ENCODE data around the gene VEGFD. TPM values are rescaled to one million over a fixed set of nuclear protein-coding genes. Genes with fewer than 3 reads are reported as not detected.

VEGFD gene
- polyA plus RNA-seq, 1 donor (not counting 4 experiments of a cell fraction or from before 2014, with no cell fraction given): 0.14 TPM

DNA sequence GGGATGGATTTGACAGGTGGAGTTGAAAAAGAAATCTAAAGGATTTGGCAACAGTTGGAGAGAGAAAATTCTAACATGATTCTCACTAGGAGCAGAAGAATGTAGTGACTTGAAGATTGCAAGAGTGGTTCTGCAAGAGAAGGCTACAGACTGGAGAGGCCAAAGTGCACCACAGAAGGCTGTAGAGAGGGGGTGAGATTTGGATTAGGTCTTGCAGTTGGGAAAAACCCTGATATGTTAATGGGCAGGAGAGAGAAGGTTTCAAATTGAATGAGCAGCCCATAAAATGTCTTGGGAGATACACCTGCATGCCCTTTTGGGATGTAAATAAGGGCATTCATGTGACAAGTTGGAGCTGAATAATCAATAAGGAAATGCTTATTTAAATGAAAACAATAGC, 14.7 kb upstream of the VEGFD start:
- Histone ChIP-seq H4K20me1 (ENCODE audit: control insufficient read depth, extremely low read depth, insufficient read depth, low read length) (no peaks in the 10 kb centered on the region), H2AFZ (ENCODE audit: control insufficient read depth, low read length) (no peak overlapping the region), H3K4me3 (ENCODE audit: control insufficient read depth in 2 of 3, extremely low read depth in 1 of 3, insufficient read depth in 2 of 3, low read depth in 1 of 3, low read length in 3 of 3) (no peak overlapping the region), H3K27me3 (ENCODE audit: control insufficient read depth, extremely low read depth, insufficient read depth, low read length) (no peaks in the 10 kb centered on the region), H3K27ac (ENCODE audit: control insufficient read depth, insufficient read depth, low read length) (no peak overlapping the region), H3K9me3 (ENCODE audit: control insufficient read depth, low read depth, low read length) (no peaks in the 10 kb centered on the region), H3K9me1 (ENCODE audit: control insufficient read depth, extremely low read depth, insufficient read depth, low read length) (no peaks in the 10 kb centered on the region), H3K4me2 (ENCODE audit: control insufficient read depth, extremely low read depth, insufficient read depth, low read depth, low read length) (no peak overlapping the region), H3K79me2 (ENCODE audit: control insufficient read depth, insufficient read depth, low read length) (no peaks in the 10 kb centered on the region), H3K4me1 (ENCODE audit: control insufficient read depth, extremely low read depth, insufficient read depth, low read length) (no peaks in the 10 kb centered on the region), H3K36me3 (ENCODE audit: control insufficient read depth in 2 of 2, extremely low read depth in 1 of 2, insufficient read depth in 2 of 2, low read length in 2 of 2) (no peaks in the 10 kb centered on the region), H3K9ac (ENCODE audit: control insufficient read depth, extremely low read depth, insufficient read depth, low read length) (no peak overlapping the region)
- TF ChIP-seq, protein P1, sequence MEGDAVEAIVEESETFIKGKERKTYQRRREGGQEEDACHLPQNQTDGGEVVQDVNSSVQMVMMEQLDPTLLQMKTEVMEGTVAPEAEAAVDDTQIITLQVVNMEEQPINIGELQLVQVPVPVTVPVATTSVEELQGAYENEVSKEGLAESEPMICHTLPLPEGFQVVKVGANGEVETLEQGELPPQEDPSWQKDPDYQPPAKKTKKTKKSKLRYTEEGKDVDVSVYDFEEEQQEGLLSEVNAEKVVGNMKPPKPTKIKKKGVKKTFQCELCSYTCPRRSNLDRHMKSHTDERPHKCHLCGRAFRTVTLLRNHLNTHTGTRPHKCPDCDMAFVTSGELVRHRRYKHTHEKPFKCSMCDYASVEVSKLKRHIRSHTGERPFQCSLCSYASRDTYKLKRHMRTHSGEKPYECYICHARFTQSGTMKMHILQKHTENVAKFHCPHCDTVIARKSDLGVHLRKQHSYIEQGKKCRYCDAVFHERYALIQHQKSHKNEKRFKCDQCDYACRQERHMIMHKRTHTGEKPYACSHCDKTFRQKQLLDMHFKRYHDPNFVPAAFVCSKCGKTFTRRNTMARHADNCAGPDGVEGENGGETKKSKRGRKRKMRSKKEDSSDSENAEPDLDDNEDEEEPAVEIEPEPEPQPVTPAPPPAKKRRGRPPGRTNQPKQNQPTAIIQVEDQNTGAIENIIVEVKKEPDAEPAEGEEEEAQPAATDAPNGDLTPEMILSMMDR (optimal IDR thresholded peaks at IDR 0.05 in 1 of 3, IDR thresholded peaks at IDR 0.05 in 1 of 3, conservative IDR thresholded peaks at IDR 0.05 in 1 of 3; ENCODE audit: extremely low read depth in 1 of 3, insufficient read depth in 2 of 3, low read length in 3 of 3): no peak
- no peak for TF ChIP-seq EZH2 (IDR thresholded peaks at IDR 0.05; ENCODE audit: low read length)
- no peak for FAIRE-seq
- DNase-seq (ENCODE audit: low read depth, low spot score): no peak
- dilution Hi-C loops (cut with MboI; ENCODE audit: extremely low pct_ligation_motif_present, low sequenced_read_pairs): no loop called here

DNA sequence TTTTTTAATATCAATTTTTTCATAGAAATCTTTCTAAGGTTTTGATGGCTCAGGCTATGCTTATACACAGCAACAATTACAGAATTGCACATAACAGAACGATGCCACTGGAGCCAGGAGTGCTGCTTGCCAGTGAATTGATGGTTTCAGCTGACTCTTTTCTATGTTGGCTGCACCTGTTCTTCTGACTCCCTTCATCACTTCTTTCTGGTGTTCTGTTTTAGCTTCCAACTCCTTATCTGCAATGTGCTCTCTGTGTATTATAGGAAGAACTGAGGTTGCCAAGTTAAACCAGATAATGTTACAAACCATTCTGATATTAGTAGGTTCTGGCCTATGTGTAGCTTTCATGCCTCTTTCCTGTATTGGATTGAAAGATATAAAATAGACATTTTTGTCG, 11.6 kb upstream of the VEGFD start:
- dilution Hi-C loops (cut with MboI; ENCODE audit: extremely low pct_ligation_motif_present, low sequenced_read_pairs): no loop called here
- Histone ChIP-seq H3K4me1 (ENCODE audit: control insufficient read depth, extremely low read depth, insufficient read depth, low read length) (no peaks in the 10 kb centered on the region), H3K36me3 (ENCODE audit: control insufficient read depth in 2 of 2, extremely low read depth in 1 of 2, insufficient read depth in 2 of 2, low read length in 2 of 2) (no peaks in the 10 kb centered on the region), H3K79me2 (ENCODE audit: control insufficient read depth, insufficient read depth, low read length) (no peaks in the 10 kb centered on the region), H3K9me3 (ENCODE audit: control insufficient read depth, low read depth, low read length) (no peaks in the 10 kb centered on the region), H3K4me3 (ENCODE audit: control insufficient read depth in 2 of 3, extremely low read depth in 1 of 3, insufficient read depth in 2 of 3, low read depth in 1 of 3, low read length in 3 of 3) (no peak overlapping the region), H3K27me3 (ENCODE audit: control insufficient read depth, extremely low read depth, insufficient read depth, low read length) (no peaks in the 10 kb centered on the region), H4K20me1 (ENCODE audit: control insufficient read depth, extremely low read depth, insufficient read depth, low read length) (no peaks in the 10 kb centered on the region), H2AFZ (ENCODE audit: control insufficient read depth, low read length) (no peak overlapping the region), H3K9ac (ENCODE audit: control insufficient read depth, extremely low read depth, insufficient read depth, low read length) (no peak overlapping the region), H3K4me2 (ENCODE audit: control insufficient read depth, extremely low read depth, insufficient read depth, low read depth, low read length) (no peak overlapping the region), H3K9me1 (ENCODE audit: control insufficient read depth, extremely low read depth, insufficient read depth, low read length) (no peaks in the 10 kb centered on the region), H3K27ac (ENCODE audit: control insufficient read depth, insufficient read depth, low read length) (no peak overlapping the region)
- FAIRE-seq (no peak), DNase-seq (ENCODE audit: low read depth, low spot score) (no peak)
- TF ChIP-seq, protein P1 (optimal IDR thresholded peaks at IDR 0.05 in 1 of 3, IDR thresholded peaks at IDR 0.05 in 1 of 3, conservative IDR thresholded peaks at IDR 0.05 in 1 of 3; ENCODE audit: extremely low read depth in 1 of 3, insufficient read depth in 2 of 3, low read length in 3 of 3): no peak
- no peak for TF ChIP-seq EZH2 (IDR thresholded peaks at IDR 0.05; ENCODE audit: low read length)

Measured in keratinocyte (primary cell).